Measurements from ENCODE around the gene GATAD2A. TPM values are rescaled to one million over a fixed set of nuclear protein-coding genes. Genes with fewer than 3 reads are reported as not detected.

Gene GATAD2A

Small RNAs within 50 kb of the gene (microRNA-seq; reads per million reads assigned to microRNA genes)
- gene MIR640 = not detected
